Liver (tissue), 3 donors: ENCODE measurements around the gene JAGN1.

Experiments used
- FOXA1 ChIP-seq: IDR thresholded peaks from 2 replicates; pipeline ENCODE4 v1.6.1; 2016; ENCODE audit warnings: antibody characterized with exemption
- FOXA2 ChIP-seq: IDR thresholded peaks from 2 replicates; pipeline ENCODE4 v1.6.1; 2016; ENCODE audit warnings: antibody characterized with exemption
- GABPA ChIP-seq, 2 donors: IDR thresholded peaks in 1 of 2; conservative IDR thresholded peaks in 1 of 2; 2 replicates each; pipeline ENCODE4 v1.6.1; 2016; ENCODE audit warnings: antibody characterized with exemption in 2 of 2, mild to moderate bottlenecking in 1 of 2, moderate library complexity in 1 of 2
- JUND ChIP-seq, 2 donors: IDR thresholded peaks; 2 replicates each; pipeline ENCODE4 v1.6.1; 2016; ENCODE audit warnings: antibody characterized with exemption in 2 of 2
- RAD21 ChIP-seq, 2 donors: IDR thresholded peaks; 2 replicates each; pipeline ENCODE4 v1.6.1; 2016; ENCODE audit warnings: antibody characterized with exemption in 2 of 2, mild to moderate bottlenecking in 2 of 2
- SP1 ChIP-seq: IDR thresholded peaks from 2 replicates; pipeline ENCODE4 v1.6.1; 2018; ENCODE audit warnings: antibody characterized with exemption, mild to moderate bottlenecking
- TAF1 ChIP-seq: conservative IDR thresholded peaks from 2 replicates; pipeline ENCODE4 v1.6.1; 2016; ENCODE audit warnings: antibody characterized with exemption, mild to moderate bottlenecking
- TF ChIP-seq, protein P1 (sequence below): fragments of 150-350 bp; IDR thresholded peaks from 2 replicates; pipeline ENCODE4 v1.5.1; 2017; ENCODE audit warnings: improper control_type of control experiment, low read depth, low read length; ENCODE audit not compliant: missing input control
- TF ChIP-seq, protein P2 (sequence below): IDR thresholded peaks from 2 replicates; pipeline ENCODE4 v1.6.1; 2016; ENCODE audit warnings: antibody characterized with exemption
- TF ChIP-seq, protein P3 (sequence below): IDR thresholded peaks from 2 replicates; pipeline ENCODE4 v1.6.1; 2016; ENCODE audit warnings: antibody characterized with exemption
- TF ChIP-seq, protein P4 (sequence below): IDR thresholded peaks from 2 replicates; pipeline ENCODE4 v1.6.1; 2016; ENCODE audit warnings: antibody characterized with exemption
- donor health status: healthy.
- donor health status: healthy.

DNA sequence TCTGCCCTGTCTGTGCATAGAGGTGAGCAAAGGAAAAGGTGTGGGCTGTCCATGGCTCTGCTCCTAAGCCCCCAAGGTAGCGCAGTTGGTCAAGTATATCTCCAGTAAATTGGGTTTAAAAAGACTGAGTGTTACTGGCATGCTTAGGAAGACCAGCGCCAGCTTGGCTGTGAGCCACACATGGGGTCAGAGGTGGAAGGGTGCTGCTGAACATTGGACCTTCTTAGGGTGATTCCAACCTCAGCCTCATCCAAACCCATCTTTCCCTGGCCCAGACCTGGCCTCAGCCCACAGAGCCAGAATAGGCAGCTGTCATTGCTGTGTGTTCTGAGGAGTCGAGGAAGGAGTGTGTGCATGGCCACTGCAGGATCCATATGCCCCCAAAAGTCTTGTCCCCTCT, 17.9 kb downstream of the JAGN1 start:
- TF ChIP-seq, protein P1, sequence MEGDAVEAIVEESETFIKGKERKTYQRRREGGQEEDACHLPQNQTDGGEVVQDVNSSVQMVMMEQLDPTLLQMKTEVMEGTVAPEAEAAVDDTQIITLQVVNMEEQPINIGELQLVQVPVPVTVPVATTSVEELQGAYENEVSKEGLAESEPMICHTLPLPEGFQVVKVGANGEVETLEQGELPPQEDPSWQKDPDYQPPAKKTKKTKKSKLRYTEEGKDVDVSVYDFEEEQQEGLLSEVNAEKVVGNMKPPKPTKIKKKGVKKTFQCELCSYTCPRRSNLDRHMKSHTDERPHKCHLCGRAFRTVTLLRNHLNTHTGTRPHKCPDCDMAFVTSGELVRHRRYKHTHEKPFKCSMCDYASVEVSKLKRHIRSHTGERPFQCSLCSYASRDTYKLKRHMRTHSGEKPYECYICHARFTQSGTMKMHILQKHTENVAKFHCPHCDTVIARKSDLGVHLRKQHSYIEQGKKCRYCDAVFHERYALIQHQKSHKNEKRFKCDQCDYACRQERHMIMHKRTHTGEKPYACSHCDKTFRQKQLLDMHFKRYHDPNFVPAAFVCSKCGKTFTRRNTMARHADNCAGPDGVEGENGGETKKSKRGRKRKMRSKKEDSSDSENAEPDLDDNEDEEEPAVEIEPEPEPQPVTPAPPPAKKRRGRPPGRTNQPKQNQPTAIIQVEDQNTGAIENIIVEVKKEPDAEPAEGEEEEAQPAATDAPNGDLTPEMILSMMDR: no peak
- TF ChIP-seq, protein P2, sequence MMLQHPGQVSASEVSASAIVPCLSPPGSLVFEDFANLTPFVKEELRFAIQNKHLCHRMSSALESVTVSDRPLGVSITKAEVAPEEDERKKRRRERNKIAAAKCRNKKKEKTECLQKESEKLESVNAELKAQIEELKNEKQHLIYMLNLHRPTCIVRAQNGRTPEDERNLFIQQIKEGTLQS: no peak
- no peak for TF ChIP-seq RAD21 (IDR thresholded peaks at IDR 0.05)
- TF ChIP-seq, protein P3, sequence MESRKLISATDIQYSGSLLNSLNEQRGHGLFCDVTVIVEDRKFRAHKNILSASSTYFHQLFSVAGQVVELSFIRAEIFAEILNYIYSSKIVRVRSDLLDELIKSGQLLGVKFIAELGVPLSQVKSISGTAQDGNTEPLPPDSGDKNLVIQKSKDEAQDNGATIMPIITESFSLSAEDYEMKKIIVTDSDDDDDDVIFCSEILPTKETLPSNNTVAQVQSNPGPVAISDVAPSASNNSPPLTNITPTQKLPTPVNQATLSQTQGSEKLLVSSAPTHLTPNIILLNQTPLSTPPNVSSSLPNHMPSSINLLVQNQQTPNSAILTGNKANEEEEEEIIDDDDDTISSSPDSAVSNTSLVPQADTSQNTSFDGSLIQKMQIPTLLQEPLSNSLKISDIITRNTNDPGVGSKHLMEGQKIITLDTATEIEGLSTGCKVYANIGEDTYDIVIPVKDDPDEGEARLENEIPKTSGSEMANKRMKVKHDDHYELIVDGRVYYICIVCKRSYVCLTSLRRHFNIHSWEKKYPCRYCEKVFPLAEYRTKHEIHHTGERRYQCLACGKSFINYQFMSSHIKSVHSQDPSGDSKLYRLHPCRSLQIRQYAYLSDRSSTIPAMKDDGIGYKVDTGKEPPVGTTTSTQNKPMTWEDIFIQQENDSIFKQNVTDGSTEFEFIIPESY: no peak
- no peak for TF ChIP-seq FOXA2
- TF ChIP-seq FOXA1: no peak
- peak; percentile 43 for TF ChIP-seq SP1
- TF ChIP-seq JUND (IDR thresholded peaks at IDR 0.05): no peak
- no peak for TF ChIP-seq GABPA (IDR thresholded peaks at IDR 0.05 in 1 of 2, conservative IDR thresholded peaks at IDR 0.05 in 1 of 2)
- TF ChIP-seq, protein P4, sequence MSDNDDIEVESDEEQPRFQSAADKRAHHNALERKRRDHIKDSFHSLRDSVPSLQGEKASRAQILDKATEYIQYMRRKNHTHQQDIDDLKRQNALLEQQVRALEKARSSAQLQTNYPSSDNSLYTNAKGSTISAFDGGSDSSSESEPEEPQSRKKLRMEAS: no peak
- TF ChIP-seq TAF1: no peak
